GM18951 (cell line): ENCODE measurements around the gene ABCC2.
"Not testable (repeated sequence)": the region's sequence is repeated elsewhere in the genome, so short reads cannot be mapped to it uniquely, and the experiment has no call there.

Experiments used
- POLR2A ChIP-seq: IDR thresholded peaks from 4 replicates; pipeline ENCODE4 v1.6.1; 2011; ENCODE audit warnings: mild to moderate bottlenecking; ENCODE audit not compliant: insufficient read length, insufficient read depth; ENCODE audit errors: extremely low read depth
- in situ Hi-C: fragments of 300-500 bp; cut with MboI; formaldehyde crosslinking; loops from one replicate; pipeline ENCODE4 v1.12.0; 2022; ENCODE audit warnings: low sequenced_read_pairs, mixed read lengths, inconsistent platforms; ENCODE audit not compliant: unreplicated experiment

The ABCC2 gene

GRCh38 chr10:99782447-99783286 lies at the start of gene ABCC2:
ABCC2 (plus strand) TSS chr10:99782640; CDS start chr10:99782845, 205 bp downstream.
- in situ Hi-C loops, result no loop called here
- no peak for TF ChIP-seq POLR2A

DNA sequence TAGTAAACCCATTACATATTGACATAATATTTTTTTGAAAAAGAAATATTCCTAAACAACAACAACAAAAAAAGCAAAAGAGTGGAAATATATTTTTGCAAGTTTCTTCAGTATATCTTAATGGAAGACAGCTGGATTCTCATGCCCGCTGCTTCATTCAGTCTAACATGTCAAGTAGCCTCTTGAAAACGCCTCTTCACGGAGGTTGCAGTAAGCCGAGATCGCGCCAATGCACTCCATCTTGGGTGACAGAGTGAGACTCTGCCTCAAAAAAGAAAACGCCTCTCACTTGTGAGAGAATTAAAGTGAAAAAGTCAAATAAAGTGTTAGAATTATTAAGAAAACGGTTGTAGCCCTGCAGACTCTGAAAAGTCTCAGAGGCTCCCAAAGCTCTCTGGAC lies 49.1 kb upstream of the ABCC2 start:
- in situ Hi-C loops, result no loop called here
- TF ChIP-seq POLR2A, result no peak

DNA sequence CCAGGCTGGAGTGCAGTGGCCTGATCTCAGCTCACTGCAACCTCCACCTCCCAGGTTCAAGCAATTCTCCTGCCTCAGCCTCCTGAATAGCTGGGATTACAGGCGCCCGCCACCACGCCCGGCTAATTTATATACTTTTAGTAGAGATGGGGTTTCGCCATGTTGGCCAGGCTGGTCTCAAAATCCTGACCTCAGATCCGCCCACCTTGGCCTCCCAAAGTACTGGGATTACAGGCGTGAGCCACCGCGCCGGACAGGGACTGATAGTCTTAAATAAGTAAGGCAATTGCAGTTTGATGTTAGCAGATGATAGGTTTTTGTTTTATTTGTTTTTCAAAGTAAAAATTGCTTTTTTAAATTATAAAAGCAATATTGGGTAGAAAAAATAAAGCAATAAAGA lies 48.3 kb upstream of the ABCC2 start:
- in situ Hi-C loops, result not testable (repeated sequence)

DNA sequence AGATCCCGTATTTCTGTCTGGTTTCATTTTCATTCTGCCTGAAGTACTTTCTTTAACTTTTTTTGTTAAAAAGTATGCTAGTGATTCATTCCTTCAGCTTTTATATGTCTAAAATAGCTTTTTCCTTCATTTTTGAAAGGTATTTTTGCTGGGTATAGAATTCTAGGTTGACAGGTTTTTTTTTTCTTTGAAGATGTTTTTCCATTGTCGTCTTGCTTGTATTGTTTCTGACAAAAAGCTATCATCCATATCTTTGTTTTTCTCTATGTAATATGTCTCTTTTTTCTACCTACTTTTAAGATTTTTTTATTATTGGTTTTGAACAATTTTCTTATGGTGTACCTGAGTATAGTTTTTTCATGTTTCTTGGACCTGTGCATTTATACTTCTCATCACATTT lies 42.2 kb upstream of the ABCC2 start:
- in situ Hi-C loops, result no loop called here
- TF ChIP-seq POLR2A, result no peak

DNA sequence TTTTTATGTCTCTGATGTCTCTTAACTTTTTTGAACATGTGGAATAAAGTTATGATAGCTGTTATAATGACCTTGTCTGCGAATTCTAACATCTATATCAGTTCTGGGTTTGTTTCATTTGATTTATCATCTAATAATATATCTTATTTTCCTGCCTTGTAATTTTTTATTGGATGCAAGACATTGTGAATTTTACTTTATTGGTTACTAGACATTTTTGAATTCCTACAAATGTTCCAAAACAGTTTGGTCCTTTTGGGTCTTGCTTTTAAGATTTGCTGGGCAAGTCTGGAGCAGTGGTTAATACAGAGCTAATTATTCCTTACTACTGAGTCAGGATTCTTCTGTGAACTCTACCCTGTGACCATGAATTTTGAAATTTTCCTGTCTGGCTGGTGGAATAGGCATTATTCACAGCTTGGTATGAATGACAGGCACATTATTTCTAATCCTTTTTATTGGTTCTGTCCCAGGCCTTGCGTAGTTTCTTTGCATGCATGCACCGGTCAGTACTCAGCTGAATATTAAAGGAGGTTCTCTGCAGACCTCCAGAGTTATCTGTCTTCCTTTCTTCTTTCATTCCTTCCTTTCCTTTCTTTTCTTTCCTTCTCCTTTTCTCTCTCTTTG lies 41.4 kb upstream of the ABCC2 start:
- no peak for TF ChIP-seq POLR2A
- in situ Hi-C loops, result no loop called here

DNA sequence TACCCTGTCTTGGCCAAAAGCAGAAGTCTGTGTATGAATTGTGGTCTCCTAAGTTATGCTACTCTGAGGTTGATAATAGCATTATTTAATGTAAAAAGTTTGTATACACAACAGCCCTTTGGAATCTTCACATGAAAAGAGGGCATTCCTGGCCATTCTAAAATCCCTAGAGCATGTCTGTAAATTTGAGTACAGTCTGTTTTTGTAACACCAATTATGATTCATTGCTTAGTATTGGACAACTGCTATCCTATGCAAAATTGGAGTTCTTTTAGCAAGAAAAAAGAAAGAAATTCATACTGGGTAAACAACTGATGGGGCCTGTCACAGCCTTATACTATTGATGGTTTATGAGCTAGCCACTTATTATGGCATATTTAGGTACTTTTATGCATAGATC lies 40.2 kb upstream of the ABCC2 start:
- in situ Hi-C loops, result no loop called here
- TF ChIP-seq POLR2A, result no peak

GRCh38 chr10:99742701-99743100 lies 39.7 kb upstream of the ABCC2 start:
- TF ChIP-seq POLR2A, result no peak
- in situ Hi-C loops, result no loop called here

GRCh38 chr10:99743841-99744240 lies 38.6 kb upstream of the ABCC2 start:
- in situ Hi-C loops, result no loop called here
- no peak for TF ChIP-seq POLR2A

- in situ Hi-C loops, result not testable (repeated sequence)
Observed at GRCh38 chr10:99746166-99746565, 36.3 kb upstream of the ABCC2 start.

- no peak for TF ChIP-seq POLR2A
- in situ Hi-C loops, result no loop called here
Observed at GRCh38 chr10:99748823-99749451, 33.5 kb upstream of the ABCC2 start.

- in situ Hi-C loops, result no loop called here
- TF ChIP-seq POLR2A, result no peak
Observed at GRCh38 chr10:99750641-99751040, 31.8 kb upstream of the ABCC2 start.

DNA sequence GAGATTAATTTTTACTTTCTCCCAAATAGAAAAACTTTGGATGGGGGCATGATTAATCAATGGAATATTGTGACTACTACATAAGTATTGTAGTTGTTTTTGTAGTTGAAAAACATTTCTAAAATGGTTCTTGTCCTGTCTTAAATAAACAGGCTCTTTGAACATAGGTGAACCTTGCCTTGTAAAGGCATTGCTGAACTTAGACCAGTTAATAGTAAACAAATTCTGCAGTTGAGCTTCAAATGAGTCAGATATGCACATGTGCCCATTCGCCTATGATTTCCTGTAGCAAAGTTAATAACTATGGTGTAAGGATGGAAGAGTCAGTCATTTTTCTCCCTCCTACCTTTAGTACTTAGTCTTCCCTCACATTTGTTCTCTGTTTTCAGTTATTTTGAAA lies 27.8 kb upstream of the ABCC2 start:
- no peak for TF ChIP-seq POLR2A
- in situ Hi-C loops, result no loop called here

DNA sequence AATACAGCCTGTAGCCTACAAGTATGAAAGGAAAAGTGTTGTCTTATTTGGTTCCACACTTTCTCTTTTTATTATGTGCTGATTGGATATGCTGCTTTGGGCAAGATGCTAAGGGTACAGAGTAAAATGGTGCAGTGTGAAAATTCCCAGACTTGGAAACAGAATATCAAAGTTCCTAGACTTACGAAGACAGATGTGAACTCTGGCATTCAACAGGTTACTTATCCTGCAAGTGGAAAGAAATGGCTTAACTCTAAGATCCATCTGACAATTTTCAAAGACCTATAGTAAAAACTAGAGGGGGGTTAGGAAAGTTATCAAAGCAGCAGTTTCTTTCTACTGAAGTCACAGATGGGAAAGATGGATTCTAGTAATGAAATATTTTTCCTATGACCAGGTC lies 26.3 kb upstream of the ABCC2 start:
- in situ Hi-C loops, result no loop called here
- TF ChIP-seq POLR2A, result no peak
